ENCODE results near the gene LBHD2. TPM values are rescaled to one million over a fixed set of nuclear protein-coding genes. Genes with fewer than 3 reads are reported as not detected.

Gene LBHD2
- total RNA-seq, 1 donor from 2014 or later, result not detected

DNA sequence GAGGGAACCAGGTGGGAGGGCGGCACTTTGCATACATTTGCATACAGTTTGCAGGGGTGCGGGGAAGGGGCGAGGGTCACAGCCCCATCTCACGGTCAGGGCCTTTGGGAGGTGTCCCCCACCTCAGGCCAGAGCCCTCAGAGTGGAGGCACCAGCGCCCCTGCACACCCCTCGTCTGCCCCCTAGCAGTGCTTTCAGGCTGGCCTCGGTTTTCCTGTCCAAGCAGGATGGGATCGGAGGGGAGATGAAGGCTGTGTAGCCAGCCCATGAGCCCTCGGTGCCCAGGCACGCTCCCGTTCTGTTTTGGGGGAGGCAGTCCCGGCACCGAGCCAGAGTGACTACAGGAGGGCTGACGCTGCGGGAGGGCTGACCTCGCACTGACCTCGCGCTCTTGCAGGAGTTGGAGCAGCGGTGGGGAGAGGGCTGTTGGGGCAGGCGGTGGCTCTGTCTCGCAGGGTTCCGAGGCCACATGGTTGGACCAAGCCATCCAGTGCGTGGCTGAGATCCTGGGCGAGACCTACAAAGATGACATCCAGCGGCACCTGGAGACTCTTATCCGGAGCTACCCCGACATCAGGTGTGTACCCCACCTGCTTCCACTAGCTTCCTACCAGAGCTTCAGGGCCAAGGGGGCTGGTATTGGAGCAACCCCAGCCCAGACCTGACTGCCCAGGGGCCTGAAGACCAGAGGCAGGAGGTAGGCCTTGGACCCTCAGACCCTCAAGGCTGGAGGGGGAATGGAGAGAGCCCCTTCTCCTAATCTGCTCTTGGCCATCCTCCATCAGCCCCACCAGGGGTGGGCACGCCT, 24.1 kb downstream of the LBHD2 start:
- peaks cover 14% of the 10 kb centered on the region for H3K27me3 ChIP-seq (ENCODE audit: insufficient read depth, low read length)
- no peak overlapping the region for H3K4me3 Mint-ChIP-seq (ENCODE audit: unreplicated experiment)
- H3K4me1 ChIP-seq (ENCODE audit: insufficient read depth, low read length), result peaks cover 33% of the 10 kb centered on the region
- no peak overlapping the region for H3K27ac Mint-ChIP-seq (ENCODE audit: unreplicated experiment)
- peak overlapping the region; percentile 9 for H3K27ac ChIP-seq (ENCODE audit: low read depth, low read length)
- peaks cover 3% of the 10 kb centered on the region for H3K9me3 Mint-ChIP-seq (ENCODE audit: unreplicated experiment)
- FAIRE-seq, result no peak
- H3K4me1 Mint-ChIP-seq (ENCODE audit: low read depth, unreplicated experiment), result peaks cover 11% of the 10 kb centered on the region
- H4K20me1 ChIP-seq (ENCODE audit: insufficient read depth, low read length), result no peaks in the 10 kb centered on the region
- H3K36me3 Mint-ChIP-seq (ENCODE audit: low read depth, unreplicated experiment), result peaks cover 2% of the 10 kb centered on the region
- no peak overlapping the region for H3K4me3 ChIP-seq (ENCODE audit: insufficient read depth, low read depth, low read length)
- no peaks in the 10 kb centered on the region for H3K9me3 ChIP-seq (ENCODE audit: insufficient read depth, low read depth, low read length)
- H3K79me2 ChIP-seq (ENCODE audit: insufficient read depth, low read length), result no peaks in the 10 kb centered on the region
- no peaks in the 10 kb centered on the region for H3K36me3 ChIP-seq (ENCODE audit: insufficient read depth, low read length)
- DNase-seq (ENCODE audit: low read depth), result no peak
- no peak overlapping the region for H3K9ac ChIP-seq (ENCODE audit: low read length)
- TF ChIP-seq EZH2 (IDR thresholded peaks at IDR 0.05; ENCODE audit: insufficient read depth, low read length), result no peak
- H2AFZ ChIP-seq (ENCODE audit: low read depth, low read length), result no peak overlapping the region
- H3K27me3 Mint-ChIP-seq (ENCODE audit: low read depth, unreplicated experiment), result peaks cover 11% of the 10 kb centered on the region
- peak overlapping the region; percentile 59 for H3K4me2 ChIP-seq (ENCODE audit: low read length)

DNA sequence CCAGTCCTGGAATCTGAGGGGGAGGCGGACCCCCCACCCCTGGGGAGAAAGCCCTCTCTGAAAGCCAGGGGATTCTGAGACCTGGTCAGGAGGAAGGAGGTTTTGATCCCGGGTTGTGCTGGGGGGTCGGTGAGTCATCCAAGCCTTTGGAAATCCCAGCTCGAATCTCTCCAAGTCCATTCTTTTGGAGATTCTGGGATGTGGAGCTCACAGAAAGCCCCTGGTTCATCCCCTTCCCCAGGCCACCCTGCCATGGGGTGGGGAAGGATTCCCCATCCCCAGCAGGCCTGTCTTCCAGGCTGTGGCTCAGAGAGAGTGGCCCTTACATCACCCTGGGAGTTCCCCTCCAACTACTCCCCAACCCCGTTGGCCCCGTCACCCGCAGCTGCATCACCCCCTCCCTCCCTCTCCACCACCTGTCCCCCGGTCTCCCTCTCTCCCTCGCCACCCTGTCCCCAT, 24.8 kb downstream of the LBHD2 start:
- H3K79me2 ChIP-seq (ENCODE audit: insufficient read depth, low read length), result no peaks in the 10 kb centered on the region
- H3K27me3 ChIP-seq (ENCODE audit: insufficient read depth, low read length), result peaks cover 9% of the 10 kb centered on the region
- peak overlapping the region; percentile 9 for H3K27ac ChIP-seq (ENCODE audit: low read depth, low read length)
- no peaks in the 10 kb centered on the region for H3K36me3 Mint-ChIP-seq (ENCODE audit: low read depth, unreplicated experiment)
- H3K27me3 Mint-ChIP-seq (ENCODE audit: low read depth, unreplicated experiment), result peaks cover 7% of the 10 kb centered on the region
- no peak for TF ChIP-seq EZH2 (IDR thresholded peaks at IDR 0.05; ENCODE audit: insufficient read depth, low read length)
- TF ChIP-seq, protein P1, sequence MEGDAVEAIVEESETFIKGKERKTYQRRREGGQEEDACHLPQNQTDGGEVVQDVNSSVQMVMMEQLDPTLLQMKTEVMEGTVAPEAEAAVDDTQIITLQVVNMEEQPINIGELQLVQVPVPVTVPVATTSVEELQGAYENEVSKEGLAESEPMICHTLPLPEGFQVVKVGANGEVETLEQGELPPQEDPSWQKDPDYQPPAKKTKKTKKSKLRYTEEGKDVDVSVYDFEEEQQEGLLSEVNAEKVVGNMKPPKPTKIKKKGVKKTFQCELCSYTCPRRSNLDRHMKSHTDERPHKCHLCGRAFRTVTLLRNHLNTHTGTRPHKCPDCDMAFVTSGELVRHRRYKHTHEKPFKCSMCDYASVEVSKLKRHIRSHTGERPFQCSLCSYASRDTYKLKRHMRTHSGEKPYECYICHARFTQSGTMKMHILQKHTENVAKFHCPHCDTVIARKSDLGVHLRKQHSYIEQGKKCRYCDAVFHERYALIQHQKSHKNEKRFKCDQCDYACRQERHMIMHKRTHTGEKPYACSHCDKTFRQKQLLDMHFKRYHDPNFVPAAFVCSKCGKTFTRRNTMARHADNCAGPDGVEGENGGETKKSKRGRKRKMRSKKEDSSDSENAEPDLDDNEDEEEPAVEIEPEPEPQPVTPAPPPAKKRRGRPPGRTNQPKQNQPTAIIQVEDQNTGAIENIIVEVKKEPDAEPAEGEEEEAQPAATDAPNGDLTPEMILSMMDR (IDR thresholded peaks at IDR 0.05; ENCODE audit: insufficient read depth, low read depth, low read length), result no peak
- no peak overlapping the region for H3K4me3 Mint-ChIP-seq (ENCODE audit: unreplicated experiment)
- H3K9me3 ChIP-seq (ENCODE audit: insufficient read depth, low read depth, low read length), result no peaks in the 10 kb centered on the region
- no peak overlapping the region for H2AFZ ChIP-seq (ENCODE audit: low read depth, low read length)
- peak overlapping the region; percentile 59 for H3K4me2 ChIP-seq (ENCODE audit: low read length)
- H3K4me3 ChIP-seq (ENCODE audit: insufficient read depth, low read depth, low read length), result no peak overlapping the region
- peaks cover 3% of the 10 kb centered on the region for H3K9me3 Mint-ChIP-seq (ENCODE audit: unreplicated experiment)
- H3K4me1 ChIP-seq (ENCODE audit: insufficient read depth, low read length), result peaks cover 33% of the 10 kb centered on the region
- no peaks in the 10 kb centered on the region for H3K36me3 ChIP-seq (ENCODE audit: insufficient read depth, low read length)
- H3K4me1 Mint-ChIP-seq (ENCODE audit: low read depth, unreplicated experiment), result peaks cover 11% of the 10 kb centered on the region
- no peaks in the 10 kb centered on the region for H4K20me1 ChIP-seq (ENCODE audit: insufficient read depth, low read length)
- H3K9ac ChIP-seq (ENCODE audit: low read length), result no peak overlapping the region
- H3K27ac Mint-ChIP-seq (ENCODE audit: unreplicated experiment), result peak overlapping the region; percentile 18
- FAIRE-seq (no peak), DNase-seq (ENCODE audit: low read depth) (peak; percentile 20)

DNA sequence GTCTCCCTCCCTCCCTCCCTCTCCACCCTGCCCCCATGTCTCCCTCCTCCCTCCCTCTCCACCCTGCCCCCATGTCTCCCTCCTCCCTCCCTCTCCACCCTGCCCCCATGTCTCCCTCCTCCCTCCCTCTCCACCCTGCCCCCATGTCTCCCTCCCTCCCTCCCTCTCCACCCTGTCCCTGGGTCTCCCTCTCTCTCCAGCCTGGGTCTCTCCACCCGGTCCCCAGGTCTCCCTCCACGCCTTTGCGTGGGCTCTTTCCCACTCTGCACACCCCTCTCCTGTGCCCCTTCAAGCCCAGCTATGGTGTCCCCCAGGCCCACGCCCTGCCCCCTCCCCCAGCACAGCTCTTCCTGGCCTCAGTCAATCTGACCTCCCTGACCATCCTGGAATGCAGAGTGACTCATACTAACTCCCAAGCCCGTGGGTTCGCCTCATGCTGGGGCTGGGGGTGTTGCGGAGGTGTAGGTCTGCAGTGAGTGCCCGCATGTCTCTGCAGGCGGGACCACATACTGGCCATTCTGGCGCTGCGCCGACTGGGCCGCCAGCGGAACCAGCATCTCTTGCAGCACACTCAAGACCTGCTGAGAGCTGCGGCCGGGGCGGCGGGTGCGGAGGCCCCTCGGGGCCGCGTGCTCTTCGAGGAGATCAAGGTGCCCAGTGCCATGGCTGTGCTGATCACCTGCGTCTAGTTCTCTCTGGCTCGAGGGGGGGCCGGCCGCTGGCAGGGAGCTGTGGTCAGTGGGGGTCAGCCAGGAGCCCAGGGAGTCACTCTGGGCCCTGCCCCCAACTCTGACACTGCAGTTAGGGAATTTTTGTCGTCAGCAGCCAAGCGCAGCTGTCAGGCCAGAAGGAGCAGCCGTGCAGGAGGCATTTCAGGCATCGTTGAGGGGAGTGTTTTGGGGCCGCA, 25.8 kb downstream of the LBHD2 start:
- peaks cover 7% of the 10 kb centered on the region for H3K27me3 Mint-ChIP-seq (ENCODE audit: low read depth, unreplicated experiment)
- Histone ChIP-seq H3K27me3 (ENCODE audit: insufficient read depth, low read length) (peaks cover under 1% of the 10 kb centered on the region), H3K9me3 (ENCODE audit: insufficient read depth, low read depth, low read length) (no peaks in the 10 kb centered on the region), H3K27ac (ENCODE audit: low read depth, low read length) (peak overlapping the region; percentile 71), H3K36me3 (ENCODE audit: insufficient read depth, low read length) (no peaks in the 10 kb centered on the region), H3K9ac (ENCODE audit: low read length) (peak overlapping the region; percentile 58), H3K4me2 (ENCODE audit: low read length) (peak overlapping the region; percentile 86), H3K4me3 (ENCODE audit: insufficient read depth, low read depth, low read length) (peak overlapping the region; percentile 39), H2AFZ (ENCODE audit: low read depth, low read length) (no peak overlapping the region), H3K79me2 (ENCODE audit: insufficient read depth, low read length) (no peaks in the 10 kb centered on the region), H4K20me1 (ENCODE audit: insufficient read depth, low read length) (no peaks in the 10 kb centered on the region), H3K4me1 (ENCODE audit: insufficient read depth, low read length) (peaks cover 33% of the 10 kb centered on the region)
- H3K4me1 Mint-ChIP-seq (ENCODE audit: low read depth, unreplicated experiment), result peaks cover 13% of the 10 kb centered on the region
- no peak for FAIRE-seq
- H3K27ac Mint-ChIP-seq (ENCODE audit: unreplicated experiment), result peak overlapping the region; percentile 87
- TF ChIP-seq EZH2 (IDR thresholded peaks at IDR 0.05; ENCODE audit: insufficient read depth, low read length), result no peak
- TF ChIP-seq, protein P1 (IDR thresholded peaks at IDR 0.05; ENCODE audit: insufficient read depth, low read depth, low read length), result no peak
- DNase-seq (ENCODE audit: low read depth), result peak; percentile 76
- H3K9me3 Mint-ChIP-seq (ENCODE audit: unreplicated experiment), result peaks cover 3% of the 10 kb centered on the region
- no peaks in the 10 kb centered on the region for H3K36me3 Mint-ChIP-seq (ENCODE audit: low read depth, unreplicated experiment)
- peak overlapping the region; percentile 54 for H3K4me3 Mint-ChIP-seq (ENCODE audit: unreplicated experiment)

Measured in astrocyte (in vitro differentiated cells and primary cell).